ENCODE results near the gene ITPR3.
A peak's percentile ranks its signal among the peaks of the same experiment; 100 is the strongest.

The ITPR3 gene

GRCh38 chr6:33620856-33621710, at the start of gene ITPR3:
ITPR3 (plus strand) TSS chr6:33621322; CDS start chr6:33621603, 281 bp downstream.
- H3K4me3 ChIP-seq (ENCODE audit: low read length): peak within 1 kb of the TSS; percentile 93

DNA sequence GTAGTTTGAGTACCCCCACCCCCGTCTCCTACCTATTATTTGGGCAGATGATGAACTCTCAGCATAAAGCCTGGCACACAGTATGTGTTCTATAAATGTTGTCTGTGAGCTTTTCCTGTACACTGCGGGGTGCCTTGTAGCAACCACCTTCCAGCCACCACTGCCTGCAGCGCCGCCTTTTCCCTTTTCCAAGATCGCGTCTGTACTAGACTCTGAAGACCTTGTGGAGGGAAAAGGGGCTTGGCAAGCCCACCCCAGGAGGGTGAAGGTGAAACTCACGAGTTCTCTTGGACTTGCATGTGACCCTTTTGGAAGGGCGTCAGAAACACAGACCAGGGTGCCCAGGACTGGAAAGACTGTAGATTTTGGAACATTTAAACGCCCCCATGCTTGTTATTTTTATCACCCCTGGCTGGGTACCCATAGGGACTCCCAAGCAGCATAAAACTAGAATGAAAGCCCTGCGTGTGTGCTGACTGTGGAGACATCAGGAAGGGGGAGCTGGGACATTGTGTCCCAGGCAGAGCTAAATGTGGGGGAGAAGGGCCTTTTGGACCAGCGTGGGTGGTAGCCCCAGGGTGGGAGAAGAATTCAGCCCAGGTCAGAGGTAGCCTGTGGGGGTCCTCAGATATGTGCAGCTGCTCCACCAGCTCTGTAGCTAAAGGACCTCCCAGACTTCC, 49.3 kb upstream of the ITPR3 start:
- TF ChIP-seq ZNF274 (IDR thresholded peaks at IDR 0.05; ENCODE audit: low read depth, low read length): no peak
- H3K4me3 ChIP-seq (ENCODE audit: low read length): peak overlapping the region; percentile 59; the same call in 1 of the 2 replicates

More at GRCh38 chr6:33620856-33621710, at the start of gene ITPR3:
- no peak for TF ChIP-seq ZNF274 (IDR thresholded peaks at IDR 0.05; ENCODE audit: low read depth, low read length)

GRCh38 chr6:33575211-33575610, 45.9 kb upstream of the ITPR3 start:
- no peak overlapping the region for H3K4me3 ChIP-seq (ENCODE audit: low read length)
- no peak for TF ChIP-seq ZNF274 (IDR thresholded peaks at IDR 0.05; ENCODE audit: low read depth, low read length)

- no peak overlapping the region for H3K4me3 ChIP-seq (ENCODE audit: low read length)
- no peak for TF ChIP-seq ZNF274 (IDR thresholded peaks at IDR 0.05; ENCODE audit: low read depth, low read length)
Observed at GRCh38 chr6:33576668-33577067, 44.5 kb upstream of the ITPR3 start.

- no peak for TF ChIP-seq ZNF274 (IDR thresholded peaks at IDR 0.05; ENCODE audit: low read depth, low read length)
- H3K4me3 ChIP-seq (ENCODE audit: low read length): no peak overlapping the region
Observed at GRCh38 chr6:33577106-33577535, 44.0 kb upstream of the ITPR3 start.

DNA sequence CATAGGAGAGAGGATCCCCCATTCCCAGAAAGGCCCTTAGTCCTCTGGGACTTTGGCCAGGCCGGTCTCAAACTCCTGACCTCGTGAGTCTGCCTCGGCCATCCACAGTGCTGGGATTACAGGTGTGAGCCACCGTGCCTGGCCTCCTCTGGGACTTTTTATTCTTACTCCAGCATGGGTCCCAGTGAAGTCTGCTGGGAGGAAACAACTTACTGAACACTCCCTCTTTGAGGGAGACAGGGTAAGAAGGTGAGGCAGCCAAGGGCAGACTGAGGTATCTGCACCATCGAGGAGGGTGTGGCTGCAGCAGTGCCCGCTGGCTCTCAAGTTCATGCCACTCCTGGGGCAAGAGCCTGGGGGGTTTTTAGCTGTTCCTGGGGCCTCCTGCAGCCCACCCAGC, 43.4 kb upstream of the ITPR3 start:
- no peak for TF ChIP-seq ZNF274 (IDR thresholded peaks at IDR 0.05; ENCODE audit: low read depth, low read length)
- H3K4me3 ChIP-seq (ENCODE audit: low read length): no peak overlapping the region; the same call in 1 of the 2 replicates

DNA sequence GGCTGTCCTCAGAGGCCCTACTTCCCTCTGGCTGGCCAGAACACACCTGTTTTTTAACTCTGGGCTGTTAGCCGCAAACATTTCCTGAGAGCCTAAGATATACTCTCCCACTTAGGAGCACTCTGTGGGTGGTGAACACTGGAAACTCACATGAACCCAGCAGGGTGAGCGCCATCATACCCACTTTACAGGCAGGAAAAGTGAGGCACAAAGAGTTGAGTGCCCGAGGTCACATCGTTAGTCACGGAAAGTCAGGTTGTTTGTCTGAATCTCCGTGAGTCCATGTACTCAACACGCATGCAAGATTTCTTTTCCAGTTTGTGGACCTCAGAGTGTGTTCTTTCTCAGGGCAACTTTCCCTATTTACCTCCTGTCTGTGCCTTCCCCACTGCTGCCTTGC, 43.0 kb upstream of the ITPR3 start:
- TF ChIP-seq ZNF274 (IDR thresholded peaks at IDR 0.05; ENCODE audit: low read depth, low read length): no peak
- peak overlapping the region; percentile 82; the same call in 1 of the 2 replicates for H3K4me3 ChIP-seq (ENCODE audit: low read length)

DNA sequence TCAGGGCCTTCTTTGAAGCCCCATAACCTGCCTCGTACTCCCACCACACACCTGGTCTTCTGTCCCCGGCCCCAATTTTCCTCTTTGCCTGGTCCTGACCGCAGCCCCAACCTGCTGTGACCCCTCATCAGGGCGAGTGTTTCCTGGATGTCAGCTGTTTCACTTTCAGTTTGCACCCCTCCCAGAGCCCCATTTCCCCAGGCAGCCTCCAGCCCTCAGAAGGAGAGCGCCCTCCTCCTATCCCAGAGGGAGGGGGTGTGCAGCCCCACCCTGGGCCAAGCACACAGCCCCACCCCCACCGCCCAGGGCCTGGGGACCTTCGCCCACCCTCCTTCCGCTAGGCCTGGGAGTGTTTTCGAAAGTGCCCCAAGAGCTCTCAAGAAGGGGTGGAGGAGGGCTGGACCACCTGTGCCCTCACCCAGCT, 42.5 kb upstream of the ITPR3 start:
- peak overlapping the region; percentile 82; the same call in 1 of the 2 replicates for H3K4me3 ChIP-seq (ENCODE audit: low read length)
- no peak for TF ChIP-seq ZNF274 (IDR thresholded peaks at IDR 0.05; ENCODE audit: low read depth, low read length)

DNA sequence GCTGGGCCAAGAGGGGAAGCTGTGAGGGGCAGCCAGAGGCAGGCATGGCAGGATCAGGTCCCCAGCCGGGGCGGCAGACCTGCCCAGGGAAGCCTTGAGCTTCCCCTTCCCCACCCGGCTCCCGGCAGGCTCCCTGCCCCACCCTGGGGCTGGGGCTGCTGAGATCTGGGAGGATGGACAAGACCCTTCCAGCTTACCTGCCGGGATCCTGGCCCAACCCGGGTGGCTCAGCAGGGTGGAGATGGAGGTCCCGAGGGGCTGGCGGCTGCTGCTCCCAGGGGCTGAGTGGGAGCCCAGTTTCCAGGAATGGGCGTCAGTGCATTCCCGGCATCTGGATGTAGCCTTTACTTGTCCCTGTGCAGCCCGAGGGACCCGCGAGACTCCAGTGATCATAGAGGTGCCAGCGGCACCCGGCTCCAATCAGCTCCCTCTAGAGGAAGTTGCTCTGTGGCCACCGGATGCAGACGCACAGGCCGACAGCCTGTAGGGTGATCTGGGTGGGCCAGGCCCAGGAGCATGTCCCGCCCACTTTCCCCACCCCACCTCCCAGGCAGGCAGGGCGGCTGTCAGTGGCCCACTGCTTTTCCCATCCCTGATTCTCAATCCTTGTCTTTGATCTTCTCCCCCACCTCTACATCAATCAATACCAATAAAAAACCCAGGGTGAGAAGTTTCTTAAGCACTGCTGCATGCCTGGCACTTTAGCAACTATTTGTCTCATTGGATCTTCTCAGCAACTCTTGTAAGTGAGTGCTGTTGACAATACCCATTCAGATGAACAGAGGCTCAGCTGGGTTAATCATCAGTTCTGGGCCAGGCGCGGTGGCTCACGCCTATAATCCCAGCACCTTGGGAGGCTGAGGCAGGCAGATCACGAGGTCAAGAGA, 41.1 kb upstream of the ITPR3 start, which contains the start of gene BAK1:
BAK1 (minus strand) TSS at position 449 of the 887 bp plus-strand sequence. CDS start 2,672 bp downstream, outside the sequence.
- peak within 1 kb of the TSS; percentile 82 for H3K4me3 ChIP-seq (ENCODE audit: low read length)
- TF ChIP-seq ZNF274 (IDR thresholded peaks at IDR 0.05; ENCODE audit: low read depth, low read length): no peak

GRCh38 chr6:33581186-33581585, 39.9 kb upstream of the ITPR3 start:
- no peak for TF ChIP-seq ZNF274 (IDR thresholded peaks at IDR 0.05; ENCODE audit: low read depth, low read length)
- H3K4me3 ChIP-seq (ENCODE audit: low read length): no peak overlapping the region

DNA sequence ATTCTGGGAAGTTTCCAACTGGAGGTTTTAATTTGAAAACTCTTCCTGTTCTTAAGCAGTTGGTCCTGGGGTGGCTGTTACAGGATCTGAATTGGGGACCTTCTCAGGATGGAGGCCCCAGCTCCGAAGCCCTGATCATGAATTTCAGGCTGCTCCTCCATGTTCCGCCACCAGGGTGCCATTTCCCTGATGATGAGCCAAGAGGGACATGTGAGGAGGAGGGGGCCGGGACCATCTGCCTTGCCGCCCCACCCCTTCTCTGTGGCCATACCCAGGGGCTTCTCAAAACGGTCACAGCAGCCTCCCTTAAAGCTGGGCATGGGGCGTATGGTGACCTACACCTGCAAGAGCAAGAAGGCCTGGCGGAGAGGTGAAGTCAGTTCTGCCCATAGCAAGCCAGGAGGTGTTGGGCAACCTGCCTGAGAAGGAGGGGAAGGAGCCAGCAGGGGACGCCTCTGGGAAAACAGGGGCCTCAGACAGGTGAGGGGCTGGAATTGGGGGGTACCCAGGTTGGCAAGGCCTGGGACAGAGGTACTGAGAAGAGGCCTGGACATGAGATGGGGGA, 37.4 kb upstream of the ITPR3 start:
- H3K4me3 ChIP-seq (ENCODE audit: low read length): no peak overlapping the region
- TF ChIP-seq ZNF274 (IDR thresholded peaks at IDR 0.05; ENCODE audit: low read depth, low read length): no peak

GRCh38 chr6:33584700-33585402, 36.3 kb upstream of the ITPR3 start:
- no peak overlapping the region for H3K4me3 ChIP-seq (ENCODE audit: low read length)
- no peak for TF ChIP-seq ZNF274 (IDR thresholded peaks at IDR 0.05; ENCODE audit: low read depth, low read length)

Data from GM08714 (cell line).